ENCODE data around the gene TLX2. TPM values are rescaled to one million over a fixed set of nuclear protein-coding genes. Genes with fewer than 3 reads are reported as not detected.

Gene TLX2
- total and polyA plus RNA-seq, 2 of the 13 experiments (the other 11 are each of a cell fraction or from before 2014, with no cell fraction given), result 0.05 to 0.20 TPM

DNA sequence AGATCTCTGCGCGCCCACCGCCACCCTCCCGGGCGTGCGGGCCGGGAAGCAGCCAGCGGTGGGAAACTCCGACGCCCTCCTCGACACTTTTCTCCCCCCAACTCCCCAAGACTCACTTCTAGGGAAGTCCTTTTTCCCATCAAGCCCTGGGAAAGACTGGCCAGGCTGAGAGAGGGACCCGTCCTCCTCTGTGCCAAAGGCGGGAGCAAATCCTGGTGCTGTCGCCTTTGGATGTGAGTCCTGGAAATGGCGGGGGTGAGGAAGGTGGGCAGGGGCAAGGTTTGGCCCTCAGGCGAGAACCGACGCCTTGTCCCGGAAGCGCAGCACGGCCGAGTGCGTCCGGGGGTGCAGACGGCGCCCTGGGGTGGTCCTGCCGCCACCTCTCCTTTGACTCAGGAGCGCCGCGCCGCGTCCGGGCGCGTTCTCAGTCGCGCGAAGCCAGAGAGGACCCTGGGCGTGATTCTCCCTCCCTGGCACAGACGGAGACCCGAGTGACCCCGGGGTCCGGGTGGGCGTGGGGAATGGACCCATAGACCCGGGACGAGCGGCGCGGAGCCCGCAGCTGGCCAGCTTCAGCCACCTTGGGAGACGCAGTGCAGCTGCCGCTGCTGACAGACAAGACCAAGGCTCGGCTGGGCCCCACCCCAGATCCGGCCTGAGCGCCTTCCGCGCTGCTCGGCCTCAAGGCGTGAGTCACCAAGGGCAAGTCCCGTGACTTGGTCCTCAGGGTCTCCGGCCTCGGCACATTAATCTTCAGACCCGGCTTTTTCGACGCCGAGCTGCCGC lies 11.3 kb upstream of the TLX2 start (continued):
- no peak for TF ChIP-seq ZNF720 (CRISPR knock-in tag; IDR thresholded peaks at IDR 0.05)
- TF ChIP-seq SP2 (CRISPR knock-in tag; IDR thresholded peaks at IDR 0.05), result peak; percentile 66
- TF ChIP-seq NFAT5 (CRISPR knock-in tag; IDR thresholded peaks at IDR 0.05), result no peak
- 0 out of 2 replicates have a peak, but pooled peaks have one; percentile 50 for TF ChIP-seq RARG (CRISPR knock-in tag; IDR thresholded peaks at IDR 0.05; ENCODE audit: low read depth)
- TF ChIP-seq, protein P1, sequence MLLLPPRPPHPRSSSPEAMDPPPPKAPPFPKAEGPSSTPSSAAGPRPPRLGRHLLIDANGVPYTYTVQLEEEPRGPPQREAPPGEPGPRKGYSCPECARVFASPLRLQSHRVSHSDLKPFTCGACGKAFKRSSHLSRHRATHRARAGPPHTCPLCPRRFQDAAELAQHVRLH (CRISPR knock-in tag; IDR thresholded peaks at IDR 0.05; ENCODE audit: borderline replicate concordance, low read depth), result peak; percentile 59
- TF ChIP-seq IKZF1 (IDR thresholded peaks at IDR 0.05), result no peak
- peak; percentile 72 for TF ChIP-seq ZNF547 (CRISPR knock-in tag; IDR thresholded peaks at IDR 0.05)
- 0 out of 2 replicates have a peak, but pooled peaks have one; percentile 5 for TF ChIP-seq NAIF1 (CRISPR knock-in tag; IDR thresholded peaks at IDR 0.05; ENCODE audit: borderline replicate concordance)
- peak; percentile 50 for TF ChIP-seq PHF20 (CRISPR knock-in tag; IDR thresholded peaks at IDR 0.05)
- TF ChIP-seq CSRNP2 (CRISPR knock-in tag; conservative IDR thresholded peaks at IDR 0.05; ENCODE audit: low read depth), result no peak
- TF ChIP-seq KAT7 (CRISPR knock-in tag; IDR thresholded peaks at IDR 0.05; ENCODE audit: borderline replicate concordance), result peak; percentile 95
- TF ChIP-seq, protein P2, sequence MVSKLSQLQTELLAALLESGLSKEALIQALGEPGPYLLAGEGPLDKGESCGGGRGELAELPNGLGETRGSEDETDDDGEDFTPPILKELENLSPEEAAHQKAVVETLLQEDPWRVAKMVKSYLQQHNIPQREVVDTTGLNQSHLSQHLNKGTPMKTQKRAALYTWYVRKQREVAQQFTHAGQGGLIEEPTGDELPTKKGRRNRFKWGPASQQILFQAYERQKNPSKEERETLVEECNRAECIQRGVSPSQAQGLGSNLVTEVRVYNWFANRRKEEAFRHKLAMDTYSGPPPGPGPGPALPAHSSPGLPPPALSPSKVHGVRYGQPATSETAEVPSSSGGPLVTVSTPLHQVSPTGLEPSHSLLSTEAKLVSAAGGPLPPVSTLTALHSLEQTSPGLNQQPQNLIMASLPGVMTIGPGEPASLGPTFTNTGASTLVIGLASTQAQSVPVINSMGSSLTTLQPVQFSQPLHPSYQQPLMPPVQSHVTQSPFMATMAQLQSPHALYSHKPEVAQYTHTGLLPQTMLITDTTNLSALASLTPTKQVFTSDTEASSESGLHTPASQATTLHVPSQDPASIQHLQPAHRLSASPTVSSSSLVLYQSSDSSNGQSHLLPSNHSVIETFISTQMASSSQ (IDR thresholded peaks at IDR 0.05; ENCODE audit: low read depth), result no peak
- TF ChIP-seq, protein P2 (CRISPR knock-in tag; IDR thresholded peaks at IDR 0.05; ENCODE audit: borderline replicate concordance), result peak; percentile 42; the same call in 1 of the 2 replicates

Data from HepG2 (cell line).